Mammary epithelial cell (primary cell): Measurements from ENCODE around the gene DYNLT2.

Experiments used
- CTCF ChIP-seq, 2 donors: IDR thresholded peaks in 1 of 2; conservative IDR thresholded peaks in 1 of 2; 2 replicates each; pipeline ENCODE4 v1.5.1; 2011 to 2012; ENCODE audit warnings: inconsistent platforms in 2 of 2, low read length in 2 of 2, mild to moderate bottlenecking in 2 of 2, control low read depth in 1 of 2, low read depth in 1 of 2; ENCODE audit not compliant: insufficient read depth in 1 of 2; ENCODE audit errors: extremely low read depth in 1 of 2
- EZH2 ChIP-seq: IDR thresholded peaks from 2 replicates; pipeline ENCODE4 v1.6.1; 2012; ENCODE audit warnings: low read length, inconsistent platforms, borderline replicate concordance

GRCh38 chr6:169720207-169720855 lies 31.0 kb downstream of the DYNLT2 start:
- TF ChIP-seq CTCF (conservative IDR thresholded peaks at IDR 0.05 in 1 of 2, IDR thresholded peaks at IDR 0.05 in 1 of 2; ENCODE audit: extremely low read depth in 1 of 2, insufficient read depth in 1 of 2, low read depth in 1 of 2, low read length in 2 of 2) (peak; percentile 11 to 26), EZH2 (no peak)
